K562 (cell line): ENCODE results near the gene SDC3. TPM values are rescaled to one million over a fixed set of nuclear protein-coding genes. Genes with fewer than 3 reads are reported as not detected.
A peak's percentile ranks its signal among the peaks of the same experiment; 100 is the strongest.

Source experiments
- ASH1L ChIP-seq: fragments of 450-650 bp; IDR thresholded peaks from 2 replicates; pipeline ENCODE4 v1.6.1; 2018; ENCODE audit warnings: borderline replicate concordance, mild to moderate bottlenecking, low read depth; ENCODE audit not compliant: partially characterized antibody
- CBX3 ChIP-seq, 2 experiments: IDR thresholded peaks; 1 replicate in 1 of 2; 2 replicates in 1 of 2; pipeline ENCODE4 v1.6.1; 2012; ENCODE audit warnings: inconsistent platforms in 2 of 2, low read length in 2 of 2, borderline replicate concordance in 1 of 2, control low read depth in 1 of 2
- CTBP1 ChIP-seq: fragments of 450-650 bp; IDR thresholded peaks from 2 replicates; pipeline ENCODE4 v1.6.1; 2016; ENCODE audit warnings: borderline replicate concordance
- CXXC5 ChIP-seq: fragments of 250-450 bp; sonication (Bioruptor Pico); IDR thresholded peaks from 2 replicates; pipeline ENCODE4 v1.8.0; 2022; ENCODE audit warnings: inconsistent platforms, mild to moderate bottlenecking, moderate library complexity
- HMG20B ChIP-seq: fragments of 250-450 bp; sonication (Bioruptor Pico); IDR thresholded peaks from 2 replicates; pipeline ENCODE4 v1.5.0; 2021; ENCODE audit warnings: mild to moderate bottlenecking
- MBD2 ChIP-seq: sonication (generic); IDR thresholded peaks from 2 replicates; pipeline ENCODE4 v1.6.1; 2016; ENCODE audit warnings: low read depth, borderline replicate concordance
- MTA1 ChIP-seq: fragments of 450-650 bp; IDR thresholded peaks from 2 replicates; pipeline ENCODE4 v1.6.1; 2017; ENCODE audit warnings: borderline replicate concordance
- MTF1 ChIP-seq: fragments of 250-450 bp; sonication (Bioruptor Pico); IDR thresholded peaks from 2 replicates; pipeline ENCODE4 v1.9.0; 2021; ENCODE audit warnings: moderate library complexity, mild to moderate bottlenecking, inconsistent platforms, borderline replicate concordance
- NCOA1 ChIP-seq: fragments of 450-650 bp; IDR thresholded peaks from 2 replicates; pipeline ENCODE4 v1.6.1; 2016; ENCODE audit warnings: low read depth
- NEUROD1 ChIP-seq: fragments of 150-350 bp; IDR thresholded peaks from 2 replicates; pipeline ENCODE4 v1.6.1; 2014; ENCODE audit warnings: borderline replicate concordance, low read length, low read depth; ENCODE audit not compliant: partially characterized antibody
- NFRKB ChIP-seq: fragments of 450-650 bp; IDR thresholded peaks from 2 replicates; pipeline ENCODE4 v1.6.1; 2016; ENCODE audit warnings: low read depth
- POU5F1 ChIP-seq: fragments of 150-350 bp; IDR thresholded peaks from 2 replicates; pipeline ENCODE4 v1.6.1; 2014; ENCODE audit warnings: borderline replicate concordance, low read length, low read depth, mild to moderate bottlenecking; ENCODE audit not compliant: partially characterized antibody
- SAP30 ChIP-seq: fragments of 200-600 bp; sonication (generic); IDR thresholded peaks from 2 replicates; pipeline ENCODE4 v1.6.1; 2012; ENCODE audit warnings: borderline replicate concordance, low read depth, mild to moderate bottlenecking, moderate library complexity, low read length, control low read depth, inconsistent platforms; ENCODE audit not compliant: insufficient read depth, poor library complexity, severe bottlenecking
- ZNF239 ChIP-seq: fragments of 250-450 bp; sonication (Bioruptor Pico); IDR thresholded peaks from 2 replicates; pipeline ENCODE4 v1.4.0; 2020; ENCODE audit warnings: mild to moderate bottlenecking
- polyA plus RNA-seq, 8 experiments: library from polyadenylated mRNA; depleted of rRNA in 4 of 8; stranded (reverse) in 5 of 8; unstranded in 3 of 8; fragments of >200 nt; fragmentation: Nextera tagmentation in 2 of 8; fragmentation: Illumina TruSeq in 1 of 8; extraction: Ambion mirVana in 2 of 8; extraction: Trizol in 1 of 8; gene quantifications; 2 replicates each; pipeline versions ENCODE4 v1.2.1 to v1.2.3, GENCODE V29; 2011 to 2014; ENCODE audit warnings: inconsistent platforms in 1 of 8, missing spikeins in 1 of 8
- total RNA-seq, 7 experiments: library from RNA; depleted of rRNA in 6 of 7; stranded (reverse); fragments of >200 nt in 6 of 7; fragmentation: Illumina TruSeq in 2 of 7; extraction: Trizol in 2 of 7; gene quantifications; 2 replicates each; pipeline versions ENCODE4 v1.2.1 to v1.2.3, GENCODE V29; 2011 to 2021; ENCODE audit warnings: low replicate concordance in 1 of 7
- TF ChIP-seq, protein P1 (sequence below): fragments of 450-650 bp; IDR thresholded peaks from 2 replicates; pipeline ENCODE4 v1.6.1; 2016; ENCODE audit warnings: mild to moderate bottlenecking, moderate library complexity

SDC3 gene
- total and polyA plus RNA-seq, 9 of the 15 experiments (the other 6 are each of a cell fraction or from before 2014, with no cell fraction given): 0.38 to 44.1 (median 12.1) TPM

DNA sequence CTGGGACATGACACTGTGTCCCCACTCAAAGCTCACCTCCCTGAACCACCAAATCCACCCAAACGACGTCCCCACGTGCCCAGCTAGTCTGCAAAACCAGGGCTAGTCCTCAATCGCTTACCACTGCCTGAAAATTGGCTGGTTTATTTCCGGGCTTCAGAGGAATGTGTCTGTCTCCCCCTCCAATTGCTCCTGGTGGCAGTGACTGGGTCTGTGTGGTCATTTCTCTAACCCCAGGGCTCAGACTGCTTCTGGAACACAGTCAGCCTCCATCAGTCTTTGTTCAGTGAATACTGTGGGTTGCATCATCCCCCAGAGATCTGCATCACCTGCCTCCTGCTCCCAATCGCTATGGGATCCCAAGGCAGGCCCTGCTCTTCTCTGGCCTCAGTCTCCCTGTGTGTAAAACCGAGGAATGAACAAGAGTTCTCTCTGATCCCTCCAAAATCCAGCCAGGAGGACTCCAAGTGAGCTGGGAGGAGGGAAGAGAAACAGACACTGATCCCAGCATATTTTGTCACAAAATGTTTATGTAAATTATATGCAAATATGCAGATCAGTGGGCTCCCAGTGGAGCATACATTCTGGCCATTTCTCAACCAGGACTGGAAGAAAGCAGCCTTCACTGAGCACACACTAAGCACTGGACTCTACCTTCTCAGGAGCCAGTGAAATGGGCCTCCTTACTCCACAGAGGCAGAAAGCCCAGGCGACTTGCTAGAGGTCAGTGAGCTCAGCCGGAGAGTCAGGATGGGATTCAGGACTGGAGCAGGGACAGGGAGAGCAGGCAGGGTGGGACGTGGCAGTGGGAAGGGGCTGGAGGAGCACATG lies 20.9 kb downstream of the SDC3 start (continued):
- TF ChIP-seq MTF1 (CRISPR knock-in tag): no peak
- TF ChIP-seq CXXC5: peak; percentile 58; the same call in 1 of the 2 replicates
- no peak for TF ChIP-seq MBD2
- TF ChIP-seq POU5F1: no peak
- no peak for TF ChIP-seq ASH1L
- TF ChIP-seq HMG20B: no peak
- no peak for TF ChIP-seq NCOA1
- 0 out of 2 replicates have a peak, but pooled peaks have one; percentile 47 for TF ChIP-seq NFRKB
- TF ChIP-seq SAP30: no peak
- TF ChIP-seq MTA1: no peak; the same call in 1 of the 2 replicates
- TF ChIP-seq, protein P1, sequence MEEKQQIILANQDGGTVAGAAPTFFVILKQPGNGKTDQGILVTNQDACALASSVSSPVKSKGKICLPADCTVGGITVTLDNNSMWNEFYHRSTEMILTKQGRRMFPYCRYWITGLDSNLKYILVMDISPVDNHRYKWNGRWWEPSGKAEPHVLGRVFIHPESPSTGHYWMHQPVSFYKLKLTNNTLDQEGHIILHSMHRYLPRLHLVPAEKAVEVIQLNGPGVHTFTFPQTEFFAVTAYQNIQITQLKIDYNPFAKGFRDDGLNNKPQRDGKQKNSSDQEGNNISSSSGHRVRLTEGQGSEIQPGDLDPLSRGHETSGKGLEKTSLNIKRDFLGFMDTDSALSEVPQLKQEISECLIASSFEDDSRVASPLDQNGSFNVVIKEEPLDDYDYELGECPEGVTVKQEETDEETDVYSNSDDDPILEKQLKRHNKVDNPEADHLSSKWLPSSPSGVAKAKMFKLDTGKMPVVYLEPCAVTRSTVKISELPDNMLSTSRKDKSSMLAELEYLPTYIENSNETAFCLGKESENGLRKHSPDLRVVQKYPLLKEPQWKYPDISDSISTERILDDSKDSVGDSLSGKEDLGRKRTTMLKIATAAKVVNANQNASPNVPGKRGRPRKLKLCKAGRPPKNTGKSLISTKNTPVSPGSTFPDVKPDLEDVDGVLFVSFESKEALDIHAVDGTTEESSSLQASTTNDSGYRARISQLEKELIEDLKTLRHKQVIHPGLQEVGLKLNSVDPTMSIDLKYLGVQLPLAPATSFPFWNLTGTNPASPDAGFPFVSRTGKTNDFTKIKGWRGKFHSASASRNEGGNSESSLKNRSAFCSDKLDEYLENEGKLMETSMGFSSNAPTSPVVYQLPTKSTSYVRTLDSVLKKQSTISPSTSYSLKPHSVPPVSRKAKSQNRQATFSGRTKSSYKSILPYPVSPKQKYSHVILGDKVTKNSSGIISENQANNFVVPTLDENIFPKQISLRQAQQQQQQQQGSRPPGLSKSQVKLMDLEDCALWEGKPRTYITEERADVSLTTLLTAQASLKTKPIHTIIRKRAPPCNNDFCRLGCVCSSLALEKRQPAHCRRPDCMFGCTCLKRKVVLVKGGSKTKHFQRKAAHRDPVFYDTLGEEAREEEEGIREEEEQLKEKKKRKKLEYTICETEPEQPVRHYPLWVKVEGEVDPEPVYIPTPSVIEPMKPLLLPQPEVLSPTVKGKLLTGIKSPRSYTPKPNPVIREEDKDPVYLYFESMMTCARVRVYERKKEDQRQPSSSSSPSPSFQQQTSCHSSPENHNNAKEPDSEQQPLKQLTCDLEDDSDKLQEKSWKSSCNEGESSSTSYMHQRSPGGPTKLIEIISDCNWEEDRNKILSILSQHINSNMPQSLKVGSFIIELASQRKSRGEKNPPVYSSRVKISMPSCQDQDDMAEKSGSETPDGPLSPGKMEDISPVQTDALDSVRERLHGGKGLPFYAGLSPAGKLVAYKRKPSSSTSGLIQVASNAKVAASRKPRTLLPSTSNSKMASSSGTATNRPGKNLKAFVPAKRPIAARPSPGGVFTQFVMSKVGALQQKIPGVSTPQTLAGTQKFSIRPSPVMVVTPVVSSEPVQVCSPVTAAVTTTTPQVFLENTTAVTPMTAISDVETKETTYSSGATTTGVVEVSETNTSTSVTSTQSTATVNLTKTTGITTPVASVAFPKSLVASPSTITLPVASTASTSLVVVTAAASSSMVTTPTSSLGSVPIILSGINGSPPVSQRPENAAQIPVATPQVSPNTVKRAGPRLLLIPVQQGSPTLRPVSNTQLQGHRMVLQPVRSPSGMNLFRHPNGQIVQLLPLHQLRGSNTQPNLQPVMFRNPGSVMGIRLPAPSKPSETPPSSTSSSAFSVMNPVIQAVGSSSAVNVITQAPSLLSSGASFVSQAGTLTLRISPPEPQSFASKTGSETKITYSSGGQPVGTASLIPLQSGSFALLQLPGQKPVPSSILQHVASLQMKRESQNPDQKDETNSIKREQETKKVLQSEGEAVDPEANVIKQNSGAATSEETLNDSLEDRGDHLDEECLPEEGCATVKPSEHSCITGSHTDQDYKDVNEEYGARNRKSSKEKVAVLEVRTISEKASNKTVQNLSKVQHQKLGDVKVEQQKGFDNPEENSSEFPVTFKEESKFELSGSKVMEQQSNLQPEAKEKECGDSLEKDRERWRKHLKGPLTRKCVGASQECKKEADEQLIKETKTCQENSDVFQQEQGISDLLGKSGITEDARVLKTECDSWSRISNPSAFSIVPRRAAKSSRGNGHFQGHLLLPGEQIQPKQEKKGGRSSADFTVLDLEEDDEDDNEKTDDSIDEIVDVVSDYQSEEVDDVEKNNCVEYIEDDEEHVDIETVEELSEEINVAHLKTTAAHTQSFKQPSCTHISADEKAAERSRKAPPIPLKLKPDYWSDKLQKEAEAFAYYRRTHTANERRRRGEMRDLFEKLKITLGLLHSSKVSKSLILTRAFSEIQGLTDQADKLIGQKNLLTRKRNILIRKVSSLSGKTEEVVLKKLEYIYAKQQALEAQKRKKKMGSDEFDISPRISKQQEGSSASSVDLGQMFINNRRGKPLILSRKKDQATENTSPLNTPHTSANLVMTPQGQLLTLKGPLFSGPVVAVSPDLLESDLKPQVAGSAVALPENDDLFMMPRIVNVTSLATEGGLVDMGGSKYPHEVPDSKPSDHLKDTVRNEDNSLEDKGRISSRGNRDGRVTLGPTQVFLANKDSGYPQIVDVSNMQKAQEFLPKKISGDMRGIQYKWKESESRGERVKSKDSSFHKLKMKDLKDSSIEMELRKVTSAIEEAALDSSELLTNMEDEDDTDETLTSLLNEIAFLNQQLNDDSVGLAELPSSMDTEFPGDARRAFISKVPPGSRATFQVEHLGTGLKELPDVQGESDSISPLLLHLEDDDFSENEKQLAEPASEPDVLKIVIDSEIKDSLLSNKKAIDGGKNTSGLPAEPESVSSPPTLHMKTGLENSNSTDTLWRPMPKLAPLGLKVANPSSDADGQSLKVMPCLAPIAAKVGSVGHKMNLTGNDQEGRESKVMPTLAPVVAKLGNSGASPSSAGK: peak; percentile 74
- no peak for TF ChIP-seq NEUROD1
- no peak for TF ChIP-seq CBX3 (IDR thresholded peaks at IDR 0.05; ENCODE audit: borderline replicate concordance in 1 of 2, low read length in 2 of 2)
- TF ChIP-seq ZNF239 (CRISPR knock-in tag): peak; percentile 34
- TF ChIP-seq CTBP1: peak; percentile 88
